OCI-LY7 (cell line): ENCODE data around the gene UEVLD. TPM values are rescaled to one million over a fixed set of nuclear protein-coding genes. Genes with fewer than 3 reads are reported as not detected.

ENCODE experiments used
- BruUV-seq: library from RNA; stranded (reverse); fragments of 400-500 nt; replicated peaks from 2 replicates; lab custom pipeline; 2021; lab: Mats Ljungman, UMichigan
- CTCF ChIA-PET: fragments of 300-600 bp; sonication (Branson Sonifier 250); formaldehyde crosslinking; loops from one replicate; lab custom pipeline; 2022; ENCODE audit warnings: antibody characterized with exemption; ENCODE audit not compliant: unreplicated experiment; lab: Charles Lee
- POLR2A ChIA-PET: fragments of 300-600 bp; sonication (Branson Sonifier 250); formaldehyde crosslinking; loops from one replicate; lab custom pipeline; 2022; ENCODE audit warnings: antibody characterized with exemption; lab: Charles Lee
- DNase-seq: peaks from one replicate; pipeline ENCODE4 v3.0.0-alpha.2; 2015; ENCODE audit warnings: low spot score
- H2AFZ ChIP-seq: fragments of 200-600 bp; sonication (generic), shearing (Covaris generic); 2 replicates; pipeline ENCODE4 v1.6.1; 2014; ENCODE audit warnings: mild to moderate bottlenecking, antibody characterized with exemption, low read length, moderate library complexity
- H3K27ac ChIP-seq: fragments of 200-600 bp; sonication (generic); 2 replicates; pipeline ENCODE4 v1.5.1; 2014; ENCODE audit warnings: mixed run types, low read depth, mild to moderate bottlenecking, moderate library complexity, low read length, inconsistent platforms; ENCODE audit not compliant: poor library complexity, severe bottlenecking
- H3K36me3 ChIP-seq: fragments of 200-600 bp; sonication (generic); 2 replicates; pipeline ENCODE4 v1.6.1; 2014; ENCODE audit warnings: mild to moderate bottlenecking, antibody characterized with exemption, low read length, moderate library complexity, mixed read lengths; ENCODE audit not compliant: insufficient read depth
- H3K4me1 ChIP-seq: fragments of 200-600 bp; sonication (generic); 2 replicates; pipeline ENCODE4 v1.5.1; 2014; ENCODE audit warnings: mild to moderate bottlenecking, low read length; ENCODE audit not compliant: insufficient read depth, poor library complexity, severe bottlenecking
- H3K4me2 ChIP-seq: fragments of 200-600 bp; sonication (generic); 2 replicates; pipeline ENCODE4 v1.6.1; 2014; ENCODE audit warnings: mild to moderate bottlenecking, low read length
- H3K4me3 ChIP-seq: fragments of 200-600 bp; sonication (generic); 2 replicates; pipeline ENCODE4 v1.5.1; 2014; ENCODE audit warnings: mild to moderate bottlenecking, low read depth, low read length; ENCODE audit not compliant: poor library complexity, severe bottlenecking
- H3K79me2 ChIP-seq: fragments of 200-600 bp; sonication (generic); 2 replicates; pipeline ENCODE4 v1.6.1; 2016; ENCODE audit warnings: low read depth, mild to moderate bottlenecking, low read length, moderate library complexity, mixed read lengths; ENCODE audit not compliant: insufficient read depth
- H3K9me2 ChIP-seq: fragments of 200-600 bp; sonication (generic); 2 replicates; pipeline ENCODE4 v1.6.1; 2016; ENCODE audit warnings: mild to moderate bottlenecking, low read length, mixed read lengths; ENCODE audit not compliant: insufficient read depth
- H3K9me3 ChIP-seq: fragments of 200-600 bp; sonication (generic); 2 replicates; pipeline ENCODE4 v1.6.1; 2014; ENCODE audit warnings: mild to moderate bottlenecking, mixed run types, low read length, mixed read lengths
- H4K20me1 ChIP-seq: fragments of 200-600 bp; sonication (generic); 2 replicates; pipeline ENCODE4 v1.6.1; 2014; ENCODE audit warnings: mild to moderate bottlenecking, antibody characterized with exemption, low read length, moderate library complexity, mixed read lengths; ENCODE audit not compliant: insufficient read depth
- CTCF ChIP-seq: fragments of 200-600 bp; sonication (generic); conservative IDR thresholded peaks from 2 replicates; pipeline ENCODE4 v1.5.1; 2014; ENCODE audit warnings: mild to moderate bottlenecking, antibody characterized with exemption, low read length, moderate library complexity, mixed read lengths
- EZH2phosphoT487 ChIP-seq: fragments of 200-600 bp; sonication (generic); IDR thresholded peaks from 2 replicates; pipeline ENCODE4 v1.6.1; 2018; ENCODE audit warnings: low read depth, borderline replicate concordance, mild to moderate bottlenecking, mixed run types, antibody characterized with exemption, low read length, moderate library complexity, mixed read lengths
- intact Hi-C: fragments of 100-400 bp; cut with micrococcal nuclease; formaldehyde crosslinking; loops from one replicate; pipeline ENCODE4 v1.10.0; 2022; ENCODE audit not compliant: unreplicated experiment
- total RNA-seq, 2 experiments: library from RNA; depleted of rRNA in 1 of 2; stranded (reverse); fragments of >200 nt in 1 of 2; shearing (Covaris generic) in 1 of 2; gene quantifications; 2 replicates each; pipeline ENCODE4 v1.2.3, GENCODE V29; 2014 to 2022

Gene UEVLD
- total RNA-seq, 2 experiments from 2014 or later, result 1.5 to 3.5 TPM

- POLR2A ChIA-PET, result no interaction called here
- Histone ChIP-seq H3K79me2 (no peaks in the 10 kb centered on the region), H3K9me2 (no peaks in the 10 kb centered on the region), H2AFZ (no peak overlapping the region), H3K27ac (no peak overlapping the region), H3K36me3 (peaks cover 91% of the 10 kb centered on the region), H3K9me3 (no peaks in the 10 kb centered on the region), H3K4me2 (no peak overlapping the region), H3K4me1 (peaks cover 3% of the 10 kb centered on the region), H3K4me3 (no peak overlapping the region), H4K20me1 (no peaks in the 10 kb centered on the region)
- intact Hi-C loops, result no loop called here
- no peak for DNase-seq
- BruUV-seq, result no TSS peak
- TF ChIP-seq EZH2phosphoT487 (no peak), CTCF (no peak)
- CTCF ChIA-PET, result no interaction called here
These were observed 92.8 kb downstream of the UEVLD start for GRCh38 chr11:18495703-18496102.

GRCh38 chr11:18495271-18495670, 93.3 kb downstream of the UEVLD start:
- no TSS peak for BruUV-seq
- Histone ChIP-seq H3K4me2 (no peak overlapping the region), H3K4me1 (peaks cover 3% of the 10 kb centered on the region), H4K20me1 (no peaks in the 10 kb centered on the region), H3K79me2 (no peaks in the 10 kb centered on the region), H3K4me3 (no peak overlapping the region), H3K36me3 (peaks cover 91% of the 10 kb centered on the region), H3K9me2 (no peaks in the 10 kb centered on the region), H3K9me3 (no peaks in the 10 kb centered on the region), H2AFZ (no peak overlapping the region), H3K27ac (no peak overlapping the region)
- TF ChIP-seq EZH2phosphoT487, result no peak
- no peak for TF ChIP-seq CTCF
- intact Hi-C loops, result no loop called here
- peak; percentile 8 for DNase-seq
- ChIA-PET CTCF (no interaction called here), POLR2A (interaction anchor here (0.9 kb wide), 1 partner anchor 380 kb away, joined by 3 read pairs; no protein-coding TSS in a partner anchor)

- H4K20me1 ChIP-seq, result no peaks in the 10 kb centered on the region
- H3K4me2 ChIP-seq, result no peak overlapping the region
- no peak overlapping the region for H3K27ac ChIP-seq
- TF ChIP-seq EZH2phosphoT487 (no peak), CTCF (no peak)
- no peaks in the 10 kb centered on the region for H3K9me3 ChIP-seq
- no peak overlapping the region for H2AFZ ChIP-seq
- ChIA-PET POLR2A (interaction anchor here (0.6 to 1.6 kb wide), 6 partner anchors 8 to 506 kb away, joined by 3 to 5 read pairs (median 4); no protein-coding TSS in a partner anchor), CTCF (no interaction called here)
- peaks cover 90% of the 10 kb centered on the region for H3K36me3 ChIP-seq
- no peak overlapping the region for H3K4me3 ChIP-seq
- no TSS peak for BruUV-seq
- no peak for DNase-seq
- no peaks in the 10 kb centered on the region for H3K9me2 ChIP-seq
- peaks cover 3% of the 10 kb centered on the region for H3K4me1 ChIP-seq
- H3K79me2 ChIP-seq, result no peaks in the 10 kb centered on the region
- intact Hi-C loops, result no loop called here
These were observed 95.2 kb downstream of the UEVLD start for GRCh38 chr11:18493310-18493709.
